NCI-H2081 treated with DMSO at 0.1 percent for 48 hours (cell line): ENCODE measurements around the gene PMEPA1.

Source experiments
- DNase-seq: peaks from one replicate; lab custom pipeline; 2025; lab: John Stamatoyannopoulos, UW

Gene PMEPA1

DNA sequence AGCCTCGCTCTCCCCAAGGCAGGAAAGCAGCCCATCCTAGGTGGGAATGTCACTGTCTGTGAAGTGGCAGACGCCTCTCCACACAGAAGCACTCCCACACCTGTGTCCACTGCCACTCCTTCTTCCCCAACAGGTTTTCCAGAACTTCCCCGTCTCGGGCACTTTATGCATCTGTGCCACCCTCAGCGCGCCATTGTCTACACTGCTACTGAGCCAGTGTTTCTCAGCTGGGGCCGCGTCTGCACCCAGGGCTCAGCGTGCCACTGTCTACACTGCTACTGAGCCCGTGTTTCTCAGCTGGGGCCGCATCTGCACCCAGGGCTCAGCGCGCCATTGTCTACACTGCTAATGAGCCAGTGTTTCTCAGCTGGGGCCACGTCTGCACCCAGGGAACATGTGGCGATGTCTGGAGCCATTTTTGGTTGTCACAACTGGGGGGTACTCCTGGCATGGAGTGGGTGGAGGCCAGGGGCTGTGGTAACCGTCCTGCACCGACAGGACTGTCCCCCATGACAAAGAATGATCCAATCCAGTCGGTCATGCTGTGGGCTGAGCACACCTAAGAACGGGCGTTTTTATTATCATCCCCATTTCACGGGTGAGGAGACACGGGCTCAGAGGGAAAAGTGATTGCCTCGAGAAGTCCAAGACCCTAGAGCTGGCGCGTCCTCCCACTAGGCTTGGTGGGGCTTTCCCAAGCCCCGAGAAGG, 47.9 kb downstream of the PMEPA1 start:
- DNase-seq: no peak

DNA sequence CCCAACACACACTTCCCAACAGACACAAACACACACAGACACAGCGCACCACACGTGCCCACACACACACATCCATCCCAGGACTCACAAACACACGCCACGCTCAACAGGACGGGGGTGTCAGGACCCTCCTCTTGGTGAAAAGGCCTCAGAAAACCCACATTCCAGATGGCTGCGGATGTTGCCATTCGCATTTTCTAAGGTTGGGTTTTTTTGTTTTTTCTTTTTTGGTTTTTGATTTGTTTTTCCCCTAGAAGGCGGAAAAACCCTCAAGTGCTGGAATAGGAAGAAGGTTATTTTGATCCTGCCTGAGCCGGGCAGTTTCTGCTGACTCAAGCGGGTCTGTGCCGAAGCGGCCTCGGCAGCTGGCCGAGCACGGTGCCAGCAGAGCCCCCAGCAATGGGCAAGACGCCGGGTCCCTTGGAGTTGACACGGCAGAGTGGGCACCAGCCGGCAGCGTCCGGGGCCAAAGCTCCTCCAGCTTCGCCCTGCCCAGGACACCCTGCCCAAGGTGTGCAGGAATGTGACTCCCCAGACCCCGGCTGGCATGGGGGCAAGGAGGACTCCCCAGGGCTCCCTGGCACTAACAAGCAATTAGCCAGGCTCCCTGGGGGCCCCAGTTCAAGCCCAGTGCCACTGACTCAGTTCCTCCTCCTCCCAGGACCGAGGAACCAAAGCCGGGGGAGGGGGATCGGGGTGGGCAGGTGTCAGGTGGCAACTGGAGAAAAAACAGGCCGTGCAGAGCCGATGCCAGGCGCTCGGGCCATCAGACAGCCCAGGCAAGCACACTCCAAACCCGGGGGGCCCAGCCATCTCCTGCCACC, 48.7 kb downstream of the PMEPA1 start:
- DNase-seq: no peak

DNA sequence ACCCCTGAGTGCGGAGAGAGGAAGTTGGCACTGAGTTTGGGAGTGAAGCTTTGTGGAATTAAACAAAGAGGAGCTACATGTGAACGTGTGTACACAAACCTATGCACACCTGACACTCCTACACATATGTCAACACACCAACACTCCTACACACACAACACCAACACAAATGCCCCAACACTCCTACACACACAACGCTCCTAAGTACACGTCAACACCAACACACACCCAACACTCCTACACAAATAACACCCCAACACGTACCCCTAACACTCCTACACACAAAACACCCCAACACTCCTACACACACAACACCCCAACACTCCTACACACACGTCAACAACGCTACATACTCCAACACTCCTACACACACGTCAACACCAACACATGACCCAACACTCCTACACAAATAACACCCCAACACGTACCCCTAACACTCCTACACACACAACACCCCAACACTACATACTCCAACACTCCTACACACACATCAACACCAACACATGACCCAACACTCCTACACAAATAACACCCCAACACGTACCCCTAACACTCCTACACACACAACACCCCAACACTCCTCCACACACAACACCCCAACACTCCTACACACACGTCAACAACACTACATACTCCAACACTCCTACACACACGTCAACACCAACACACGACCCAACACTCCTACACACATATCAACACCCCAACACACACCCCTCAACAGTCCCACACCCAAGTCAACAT, 49.5 kb downstream of the PMEPA1 start:
- no peak for DNase-seq

DNA sequence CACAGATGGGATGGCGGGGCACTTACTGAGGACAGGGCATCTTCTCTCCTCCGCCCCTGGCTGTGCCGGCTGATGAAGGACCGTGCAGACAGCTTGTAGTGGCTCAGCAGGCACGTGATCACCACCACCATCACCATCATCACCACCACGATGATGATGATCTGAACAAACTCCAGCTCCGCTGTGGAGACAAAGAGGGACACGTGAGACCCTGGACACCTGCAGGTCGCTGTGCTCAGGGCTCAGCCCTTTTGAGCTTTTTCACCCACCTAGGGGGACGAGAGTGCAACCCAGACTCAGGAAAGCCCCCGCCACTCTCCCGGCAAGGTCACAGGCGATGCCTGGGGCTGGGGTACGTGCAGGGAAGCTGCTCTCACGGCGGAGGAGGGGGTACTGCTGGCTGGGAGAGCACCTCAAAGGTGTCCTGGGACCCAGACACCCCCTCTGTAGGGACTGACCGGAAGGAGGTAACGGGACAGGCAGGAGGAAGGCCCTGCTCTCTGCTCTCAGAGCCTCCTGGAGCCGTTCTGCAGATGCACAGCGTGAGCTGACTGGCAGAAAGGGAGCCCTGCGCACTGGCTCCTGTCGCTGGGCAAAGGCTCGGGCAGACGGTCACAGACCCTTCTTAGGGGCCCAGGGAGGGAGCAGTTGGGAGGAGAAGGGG, 50.2 kb downstream of the PMEPA1 start:
- no peak for DNase-seq

DNA sequence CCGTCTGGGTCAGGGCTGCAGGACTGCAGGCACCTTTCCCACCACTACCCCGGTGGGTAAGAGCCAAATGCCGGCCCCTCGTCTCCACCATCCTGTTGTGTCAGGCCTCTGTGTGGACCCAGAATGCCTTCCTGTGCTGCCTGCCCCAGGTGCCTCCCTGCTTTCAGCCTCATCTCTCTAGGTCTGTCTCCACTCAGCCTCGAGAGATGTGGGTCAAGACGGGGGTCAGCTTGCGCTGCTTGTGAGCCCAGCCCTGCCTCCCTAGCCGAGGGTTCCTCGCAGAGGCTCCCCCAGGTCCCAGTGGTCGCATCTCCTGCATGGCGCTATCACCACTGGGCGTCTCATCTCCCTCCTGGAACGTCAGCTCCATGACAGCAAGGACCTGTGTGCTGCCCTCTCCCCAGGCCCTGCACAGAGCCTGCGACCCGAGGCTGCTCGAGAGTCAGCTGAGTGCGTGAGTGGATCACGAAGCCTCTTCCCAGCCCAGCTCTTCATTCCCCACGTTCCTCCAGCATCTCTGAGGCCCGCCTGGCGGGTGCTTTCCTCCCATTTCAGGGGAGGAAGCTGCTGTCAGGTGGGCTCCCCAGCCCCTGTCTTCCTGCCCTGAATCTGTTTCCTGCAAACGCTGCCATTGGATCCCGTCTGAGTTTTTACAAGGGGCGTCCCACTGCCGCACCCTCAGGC, 50.8 kb downstream of the PMEPA1 start:
- no peak for DNase-seq

DNA sequence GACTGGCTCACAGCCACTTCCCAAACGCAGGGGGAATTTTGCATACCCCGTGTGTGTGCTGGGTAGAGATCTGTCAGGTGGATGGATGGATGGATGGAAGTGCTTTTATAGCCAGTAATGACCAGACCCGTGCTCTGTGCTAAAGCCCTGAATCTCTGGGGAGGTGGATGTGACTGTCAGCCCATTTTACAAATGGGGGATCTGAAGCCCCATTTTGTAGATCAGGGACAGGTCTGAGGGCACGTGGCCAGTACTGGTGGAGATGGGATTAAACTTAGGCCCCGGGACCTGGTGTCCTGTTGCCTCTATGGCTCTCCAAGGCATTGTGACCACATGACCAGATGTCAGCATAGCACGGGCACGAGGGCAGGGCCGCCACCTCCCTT, 51.4 kb downstream of the PMEPA1 start:
- no peak for DNase-seq

DNA sequence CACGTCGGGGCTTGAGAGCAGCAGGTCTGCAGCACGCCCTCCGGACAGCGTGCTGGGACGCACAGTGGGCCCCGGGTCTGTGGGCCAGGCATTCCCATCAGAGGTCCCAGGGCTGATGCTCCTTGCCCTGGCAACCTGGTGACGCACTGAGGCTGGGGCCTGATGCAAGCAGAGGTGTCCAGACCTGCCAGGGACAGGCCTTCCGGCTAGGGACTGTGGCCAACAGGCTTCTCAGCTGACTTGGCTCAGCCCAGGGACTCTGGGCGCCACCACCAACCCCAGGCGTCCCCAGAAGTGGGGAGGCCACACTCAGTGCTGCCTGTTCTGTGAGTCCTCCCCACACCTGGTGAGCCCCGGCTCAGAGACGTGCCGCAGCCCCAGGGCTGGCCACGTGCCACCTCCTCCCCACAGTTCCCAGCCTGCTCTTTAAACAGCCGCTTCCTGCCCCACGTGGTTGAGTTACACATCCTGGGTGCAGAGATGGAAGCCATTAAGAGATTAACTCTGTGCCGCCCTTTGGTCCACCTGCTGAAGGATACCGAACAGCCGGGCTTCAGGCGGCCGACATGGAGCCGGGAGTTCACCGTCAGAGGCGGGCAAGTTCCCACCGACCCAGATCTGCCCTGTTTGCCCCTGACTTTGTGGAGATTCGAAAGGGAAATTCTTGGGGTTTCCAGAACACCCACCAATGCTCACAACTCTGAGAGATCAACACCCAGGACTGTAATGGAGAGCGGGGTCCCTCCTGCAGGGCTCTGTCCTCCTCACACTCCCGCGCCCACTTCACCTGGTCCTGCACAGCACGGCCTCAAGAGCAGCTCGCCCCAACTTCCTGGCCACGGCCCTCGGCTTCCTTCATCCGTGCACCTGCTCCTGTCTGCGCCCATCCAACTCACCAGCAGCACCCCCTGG, 52.0 kb downstream of the PMEPA1 start:
- peak; percentile 7 for DNase-seq

DNA sequence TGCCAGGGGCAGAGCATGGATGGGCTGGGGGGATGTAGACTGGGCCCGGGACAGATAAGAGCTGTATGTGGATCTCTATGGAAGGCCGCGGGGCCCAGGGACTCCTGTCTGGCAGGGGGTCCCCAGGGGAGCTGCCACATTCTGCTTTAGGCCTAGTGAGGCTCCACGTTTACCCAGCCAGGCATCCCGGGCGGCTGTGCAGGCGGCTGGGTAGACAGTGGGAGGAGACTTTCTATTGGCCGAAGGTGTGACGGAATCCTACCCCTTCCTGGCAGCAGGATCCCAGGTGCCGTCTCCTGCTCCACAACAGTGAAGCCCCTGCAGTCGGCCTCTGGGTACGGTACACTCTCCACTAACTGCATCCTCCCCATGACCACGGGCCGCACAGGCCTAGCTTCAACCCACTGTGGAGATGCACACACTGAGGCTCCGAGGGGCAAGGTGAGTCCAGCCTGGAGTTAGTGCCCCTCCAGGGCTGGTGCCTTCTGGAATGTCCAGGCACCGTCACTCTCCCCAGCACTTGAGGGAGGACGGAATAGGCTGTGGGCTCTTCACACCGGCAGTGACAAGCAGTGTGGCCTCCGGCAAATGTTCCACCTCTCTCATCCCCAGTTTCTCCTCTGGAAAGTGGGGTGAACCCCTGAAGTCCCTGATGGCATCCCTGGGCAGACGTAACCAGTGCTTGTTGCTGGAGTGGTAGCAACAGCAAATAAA, 52.8 kb downstream of the PMEPA1 start:
- DNase-seq: no peak

DNA sequence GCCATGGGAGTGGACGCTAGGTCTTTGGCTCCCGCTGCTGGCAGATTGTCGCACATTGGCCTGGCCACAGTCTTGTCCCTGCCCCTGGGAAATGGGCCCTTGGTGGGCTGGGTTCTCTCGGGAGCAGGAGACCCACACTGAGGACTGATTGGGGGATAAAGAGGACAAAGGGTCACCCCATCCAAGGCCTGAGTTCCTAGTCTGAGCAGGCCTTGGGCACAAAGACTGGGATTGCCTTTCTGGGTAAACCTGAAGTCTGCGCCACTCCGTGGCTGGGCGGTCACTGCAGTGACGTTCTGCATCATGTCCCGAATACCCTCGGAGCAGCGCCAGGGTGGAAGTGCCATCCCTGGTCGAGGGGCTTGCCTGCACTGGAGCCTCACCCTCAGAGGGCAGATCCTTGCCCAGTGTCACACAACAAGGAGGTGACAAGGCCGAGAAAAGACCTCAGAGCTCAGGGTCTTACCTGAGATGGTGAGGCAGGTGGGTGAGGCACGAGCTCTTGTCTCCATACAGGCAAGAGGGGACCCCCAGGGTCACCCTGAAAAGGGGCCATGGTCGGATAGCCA, 53.5 kb downstream of the PMEPA1 start:
- no peak for DNase-seq

DNA sequence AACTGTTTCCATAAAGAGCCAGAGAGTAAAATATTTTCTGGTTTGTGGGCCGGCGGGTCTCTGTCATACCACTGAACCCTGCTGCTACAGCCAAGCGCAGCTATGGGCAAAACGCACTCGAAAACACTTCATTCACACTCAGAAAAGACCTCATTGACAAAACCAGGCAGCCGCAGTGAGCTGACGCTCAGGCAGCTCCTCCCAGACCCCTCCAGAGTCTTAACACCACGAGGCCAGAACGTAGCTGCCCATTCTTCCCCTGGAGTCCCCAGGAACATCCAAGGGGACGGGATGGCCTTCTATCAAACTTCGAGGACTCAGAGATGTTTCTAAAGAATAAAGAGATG, 54.0 kb downstream of the PMEPA1 start:
- DNase-seq: no peak

DNA sequence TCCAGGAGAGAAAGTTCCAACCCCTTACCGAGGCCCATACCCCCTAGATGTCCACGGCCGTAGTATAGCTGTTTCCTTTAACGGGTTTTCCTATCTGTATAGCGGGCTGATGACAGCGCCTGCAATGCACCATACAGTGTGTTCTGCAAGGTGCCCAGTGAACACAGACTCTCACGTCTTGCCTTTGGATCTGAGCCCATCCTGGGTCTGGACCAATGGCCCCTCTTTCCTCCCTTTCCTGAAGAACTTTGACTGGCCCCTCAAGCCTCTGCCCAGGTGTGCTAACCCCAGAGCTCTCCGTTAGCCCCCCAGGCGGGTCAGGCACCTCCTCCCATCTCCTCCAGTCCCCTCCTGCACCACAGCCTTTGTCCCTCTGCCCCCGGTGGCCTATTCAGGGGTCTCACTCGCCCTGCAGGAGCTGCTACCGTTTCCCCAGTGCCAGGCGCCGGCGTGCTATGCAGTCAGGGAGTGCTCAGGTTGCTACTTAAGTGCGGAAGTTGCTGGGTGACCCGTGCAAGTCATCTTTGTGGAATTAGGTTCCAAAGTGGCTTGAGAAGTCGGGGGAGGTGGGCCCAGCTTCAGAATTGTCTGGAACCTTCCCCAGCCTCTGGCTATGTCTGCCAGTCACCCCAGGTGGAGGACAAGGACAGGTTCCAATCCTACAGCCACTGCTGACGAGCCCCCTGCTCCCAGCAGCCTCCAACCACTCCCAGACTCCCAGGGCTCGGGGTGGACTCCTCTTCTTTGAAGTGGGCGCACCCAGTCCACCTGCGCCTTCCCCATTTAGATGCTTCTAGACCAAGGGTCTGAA, 54.6 kb downstream of the PMEPA1 start:
- no peak for DNase-seq

DNA sequence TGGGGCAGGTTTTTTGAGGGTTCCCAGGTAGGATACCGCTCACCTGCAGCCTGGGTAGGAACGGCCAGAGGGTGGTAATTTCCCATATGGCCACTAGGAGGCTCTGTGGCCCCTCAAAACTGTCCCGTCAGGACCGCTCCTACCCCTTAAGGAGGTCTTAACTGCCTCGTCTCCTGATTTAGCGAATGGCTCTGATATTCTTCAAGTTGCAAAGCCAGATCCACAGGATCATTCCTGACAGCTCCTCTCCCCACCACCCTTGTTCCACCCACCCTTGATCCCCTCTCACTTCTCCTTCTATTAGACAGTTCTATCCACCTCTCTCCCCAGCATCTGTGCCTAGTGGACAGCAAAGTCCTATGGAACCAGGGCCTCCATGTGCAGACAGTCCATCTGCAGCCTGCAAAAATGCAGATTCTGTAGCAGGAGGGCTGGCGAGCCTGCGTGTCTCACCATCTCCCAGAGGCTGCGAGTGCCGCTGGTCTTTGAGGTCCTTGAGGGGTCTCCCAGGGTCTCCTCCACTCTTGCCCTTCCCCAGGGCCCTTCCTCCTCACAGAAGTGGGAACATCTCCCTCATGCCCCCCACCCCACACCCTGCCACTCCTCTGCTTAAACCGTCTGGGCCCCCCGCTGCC, 55.3 kb downstream of the PMEPA1 start:
- DNase-seq: no peak

DNA sequence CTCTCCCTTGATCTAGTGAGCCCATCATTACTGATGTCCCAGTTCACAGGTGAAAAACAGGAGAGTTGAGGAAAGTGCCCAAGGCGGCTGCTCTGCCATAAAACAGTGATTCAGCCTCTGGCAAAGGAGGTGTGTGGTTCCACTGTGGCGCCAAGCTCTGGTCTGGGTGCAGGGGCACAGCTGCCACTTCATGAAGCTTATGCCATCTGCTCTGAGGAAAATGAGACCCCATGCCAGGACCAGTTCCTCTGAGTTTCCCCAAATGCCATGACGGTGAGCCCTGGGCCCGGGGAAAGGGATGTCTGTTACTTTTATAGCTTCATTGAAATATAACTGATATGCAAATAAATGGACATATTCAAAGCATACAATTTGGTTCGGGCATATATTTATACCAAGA, 55.9 kb downstream of the PMEPA1 start:
- no peak for DNase-seq

DNA sequence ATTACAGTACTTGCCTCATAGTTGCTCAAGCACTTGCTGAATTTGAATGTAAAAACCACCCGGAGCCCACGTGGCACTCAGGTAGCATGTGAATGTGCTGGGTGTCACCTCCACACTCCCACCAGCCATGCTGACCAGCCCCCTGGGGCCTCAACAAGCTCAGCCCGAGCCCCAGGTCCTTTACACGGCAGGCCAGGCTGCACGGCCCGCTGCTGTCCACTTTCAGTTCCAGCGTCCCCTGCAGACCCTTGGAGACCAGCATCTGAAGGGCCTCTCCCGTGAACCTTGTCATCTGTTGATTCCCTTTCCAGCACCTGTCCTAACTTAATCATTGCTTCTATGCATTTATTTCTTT, 56.3 kb downstream of the PMEPA1 start:
- DNase-seq: no peak

DNA sequence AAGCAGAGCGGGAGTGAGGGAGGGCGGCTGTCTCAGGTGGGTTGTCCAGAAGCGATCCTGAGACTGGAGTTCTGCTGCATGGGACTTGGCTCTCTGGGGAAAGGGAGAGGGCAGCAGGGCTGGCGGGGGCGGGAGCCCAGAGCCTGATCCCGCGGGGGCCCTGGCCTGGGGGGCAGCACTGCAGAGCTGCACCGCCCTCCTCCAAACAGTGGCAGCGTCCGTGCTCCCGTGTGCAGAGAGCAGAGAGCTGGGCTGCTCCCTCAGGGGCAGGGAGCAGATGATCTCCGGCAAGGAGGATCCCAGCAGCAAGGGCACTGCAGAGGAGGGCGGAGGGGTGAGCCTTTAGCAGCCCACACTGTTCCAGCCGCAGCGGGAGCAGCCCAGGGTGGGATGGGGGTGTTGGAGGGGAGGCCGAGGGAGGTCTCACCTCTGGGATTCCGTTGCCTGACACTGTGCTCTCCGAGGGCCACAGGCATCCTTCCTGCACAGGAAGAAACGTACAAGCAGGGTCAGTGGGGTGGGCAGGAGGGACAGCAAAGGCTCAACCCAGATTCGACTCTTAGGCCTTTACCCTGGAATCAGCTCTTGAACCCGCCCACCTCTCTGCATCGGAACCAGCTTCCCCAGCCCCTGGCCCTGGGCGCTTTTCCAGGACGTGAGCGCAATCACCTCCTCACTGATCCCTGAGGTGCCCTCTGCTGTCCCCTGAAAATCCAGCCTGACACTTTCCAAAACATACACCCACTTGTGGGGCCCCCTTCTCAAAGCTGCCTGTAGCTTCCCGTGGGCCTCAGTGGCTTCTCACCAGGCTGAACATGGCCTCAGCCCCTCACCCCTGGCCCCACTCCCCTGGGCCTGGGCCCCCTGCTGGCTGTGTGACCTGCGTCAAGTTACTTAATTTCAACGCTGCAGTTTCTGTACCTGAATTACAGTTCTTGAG, 56.9 kb downstream of the PMEPA1 start:
- no peak for DNase-seq

DNA sequence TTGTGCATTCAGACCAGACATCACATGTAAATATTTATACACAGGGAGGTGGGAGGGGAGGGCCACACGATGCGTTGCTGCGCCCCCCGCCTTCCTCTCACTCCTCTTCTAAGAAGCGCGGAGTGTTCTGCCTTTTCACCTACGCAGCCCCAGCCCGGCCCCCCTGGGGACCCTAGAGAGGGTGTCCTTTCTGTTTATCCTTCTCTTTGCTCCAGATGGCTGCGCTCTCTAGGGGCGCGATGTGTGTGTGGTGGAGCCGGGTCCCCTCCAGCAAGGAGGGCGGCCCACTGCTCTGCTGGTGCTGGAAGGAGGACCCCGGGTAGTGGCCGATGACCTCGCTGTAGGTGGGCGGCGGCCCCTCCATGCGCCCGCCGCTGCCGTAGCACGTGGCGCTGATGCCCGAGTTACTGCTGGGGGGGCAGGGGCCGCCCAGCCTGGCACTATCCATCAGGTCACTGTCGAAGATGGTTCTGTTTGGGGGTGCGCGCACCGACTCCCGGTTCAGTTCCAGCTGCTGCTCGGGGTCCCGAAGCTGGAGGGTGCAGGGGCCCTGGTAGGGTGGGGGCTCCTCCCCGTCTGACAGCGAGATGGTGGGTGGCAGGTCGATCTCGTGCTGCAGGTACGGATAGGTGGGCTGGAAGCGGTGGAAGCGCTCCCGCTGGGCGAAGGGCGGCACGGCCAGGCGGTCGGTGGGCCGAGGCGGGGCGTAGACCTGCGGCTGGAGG, 57.8 kb downstream of the PMEPA1 start:
- DNase-seq: no peak
